ENCODE data around the gene PHF20. TPM values are rescaled to one million over a fixed set of nuclear protein-coding genes. Genes with fewer than 3 reads are reported as not detected.
A peak's percentile ranks its signal among the peaks of the same experiment; 100 is the strongest.
"Not testable (repeated sequence)": the region's sequence is repeated elsewhere in the genome, so short reads cannot be mapped to it uniquely, and the experiment has no call there.

Gene PHF20
- total RNA-seq, 2 experiments from 2014 or later, result 53.6 to 61.5 TPM

- CTCF ChIA-PET, result interaction anchor here (0.6 to 1.7 kb wide), 13 partner anchors 10 to 238 kb away, joined by 3 to 9 read pairs (median 4); partner anchors contain the start of gene RBM39
- Mint-ChIP-seq H3K27ac (no peak overlapping the region), H3K4me3 (no peak overlapping the region), H3K27me3 (ENCODE audit: low read depth) (no peaks in the 10 kb centered on the region), H3K4me1 (ENCODE audit: low read depth) (peaks cover 15% of the 10 kb centered on the region), H3K36me3 (ENCODE audit: low read depth) (peaks cover 25% of the 10 kb centered on the region), H3K9me3 (ENCODE audit: insufficient read depth) (no peaks in the 10 kb centered on the region)
- ATAC-seq, result no peak
- no peak for DNase-seq
- POLR2A ChIA-PET, result interaction anchor here (1.1 kb wide), 1 partner anchor 205 kb away, joined by 3 read pairs; no protein-coding TSS in a partner anchor
Observed at GRCh38 chr20:35947907-35948306, 176.1 kb downstream of the PHF20 start.

GRCh38 chr20:35950093-35950492 is 178.3 kb downstream of the PHF20 start:
- H3K27me3 Mint-ChIP-seq (ENCODE audit: low read depth), result no peaks in the 10 kb centered on the region
- peaks cover 16% of the 10 kb centered on the region for H3K4me1 Mint-ChIP-seq (ENCODE audit: low read depth)
- ChIA-PET CTCF (no interaction called here), POLR2A (no interaction called here)
- ATAC-seq, result no peak
- H3K4me3 Mint-ChIP-seq, result no peak overlapping the region
- no peak overlapping the region for H3K27ac Mint-ChIP-seq
- H3K9me3 Mint-ChIP-seq (ENCODE audit: insufficient read depth), result no peaks in the 10 kb centered on the region
- H3K36me3 Mint-ChIP-seq (ENCODE audit: low read depth), result peaks cover 27% of the 10 kb centered on the region
- DNase-seq, result no peak

GRCh38 chr20:35952080-35952479 is 180.3 kb downstream of the PHF20 start:
- H3K27me3 Mint-ChIP-seq (ENCODE audit: low read depth); H3K9me3 Mint-ChIP-seq (ENCODE audit: insufficient read depth); DNase-seq; ATAC-seq: not testable (repeated sequence)
- ChIA-PET CTCF (interaction anchor here (2.7 to 3.7 kb wide), 3 partner anchors 209 to 289 kb away, joined by 13 to 42 read pairs (median 18); partner anchors contain the start of genes CPNE1, NFS1, RBM12 and RBM39), POLR2A (interaction anchor here (1.0 to 3.9 kb wide), 6 partner anchors 9 to 461 kb away, joined by 3 to 68 read pairs (median 18); partner anchors contain the start of genes CPNE1, PHF20, RBM12 and RBM39)
- Mint-ChIP-seq H3K36me3 (ENCODE audit: low read depth) (peaks cover 25% of the 10 kb centered on the region), H3K4me3 (peak overlapping the region; percentile 99), H3K4me1 (ENCODE audit: low read depth) (peaks cover 24% of the 10 kb centered on the region), H3K27ac (peak overlapping the region; percentile 100)

- H3K27ac Mint-ChIP-seq, result peak overlapping the region; percentile 100
- peaks cover 19% of the 10 kb centered on the region for H3K36me3 Mint-ChIP-seq (ENCODE audit: low read depth)
- H3K9me3 Mint-ChIP-seq (ENCODE audit: insufficient read depth), result no peaks in the 10 kb centered on the region
- H3K4me1 Mint-ChIP-seq (ENCODE audit: low read depth), result peaks cover 24% of the 10 kb centered on the region
- DNase-seq (peak; percentile 24), ATAC-seq (no peak)
- ChIA-PET POLR2A (interaction anchor here (1.0 to 3.9 kb wide), 10 partner anchors 10 to 498 kb away, joined by 3 to 68 read pairs (median 14); partner anchors contain the start of genes AAR2, CEP250, CPNE1 and PHF20), CTCF (interaction anchor here (0.9 to 3.7 kb wide), 14 partner anchors 9 to 384 kb away, joined by 3 to 42 read pairs (median 10); partner anchors contain the start of genes CPNE1, NFS1, RBM12 and RBM39)
- H3K4me3 Mint-ChIP-seq, result peak overlapping the region; percentile 99
- H3K27me3 Mint-ChIP-seq (ENCODE audit: low read depth), result no peaks in the 10 kb centered on the region
Observed at GRCh38 chr20:35952480-35953386, 180.9 kb downstream of the PHF20 start.

- peak; percentile 50 for ATAC-seq
- no peaks in the 10 kb centered on the region for H3K9me3 Mint-ChIP-seq (ENCODE audit: insufficient read depth)
- H3K27ac Mint-ChIP-seq, result peak overlapping the region; percentile 100
- H3K4me1 Mint-ChIP-seq (ENCODE audit: low read depth), result peaks cover 24% of the 10 kb centered on the region
- H3K27me3 Mint-ChIP-seq (ENCODE audit: low read depth), result no peaks in the 10 kb centered on the region
- CTCF ChIA-PET, result interaction anchor here (0.6 to 3.7 kb wide), 53 partner anchors 9 to 1142 kb away, joined by 3 to 42 read pairs (median 4); partner anchors contain the start of genes ACSS2, CEP250, CNBD2 and CPNE1
- DNase-seq, result peak; percentile 83
- POLR2A ChIA-PET, result interaction anchor here (0.6 to 3.9 kb wide), 39 partner anchors 10 to 1959 kb away, joined by 3 to 68 read pairs (median 4); partner anchors contain the start of genes AAR2, CEP250, CPNE1 and ERGIC3
- H3K36me3 Mint-ChIP-seq (ENCODE audit: low read depth), result peaks cover 18% of the 10 kb centered on the region
- H3K4me3 Mint-ChIP-seq, result peak overlapping the region; percentile 99
Observed at GRCh38 chr20:35953387-35954199, 181.8 kb downstream of the PHF20 start.

GRCh38 chr20:35954200-35954906 is 182.5 kb downstream of the PHF20 start, which contains the start of gene SCAND1:
Gene SCAND1, minus strand, starts transcription at chr20:35954502. Its CDS starts 218 bp downstream, at chr20:35954284.
- Mint-ChIP-seq H3K27ac (peak within 1 kb of the TSS; percentile 100), H3K9me3 (ENCODE audit: insufficient read depth) (no peaks in the 10 kb centered on the region), H3K4me3 (peak within 1 kb of the TSS; percentile 99), H3K27me3 (ENCODE audit: low read depth) (no peaks in the 10 kb centered on the region), H3K4me1 (ENCODE audit: low read depth) (peaks cover 24% of the 10 kb centered on the region), H3K36me3 (ENCODE audit: low read depth) (peaks cover 16% of the 10 kb centered on the region)
- CTCF ChIA-PET, result interaction anchor here (0.6 to 3.7 kb wide), 56 partner anchors 8 to 1141 kb away, joined by 3 to 42 read pairs (median 4); partner anchors contain the start of genes ACSS2, CEP250, CNBD2 and CPNE1
- POLR2A ChIA-PET, result interaction anchor here (0.6 to 3.9 kb wide), 40 partner anchors 11 to 1960 kb away, joined by 3 to 68 read pairs (median 4); partner anchors contain the start of genes CEP250, CPNE1, EIF6 and ERGIC3
- ATAC-seq (peak; percentile 89), DNase-seq (peak; percentile 98)

GRCh38 chr20:35954907-35955251 is 183.1 kb downstream of the PHF20 start:
- Mint-ChIP-seq H3K4me1 (ENCODE audit: low read depth) (peaks cover 24% of the 10 kb centered on the region), H3K36me3 (ENCODE audit: low read depth) (peaks cover 16% of the 10 kb centered on the region), H3K27ac (peak overlapping the region; percentile 100), H3K4me3 (peak overlapping the region; percentile 99), H3K27me3 (ENCODE audit: low read depth) (no peaks in the 10 kb centered on the region), H3K9me3 (ENCODE audit: insufficient read depth) (no peaks in the 10 kb centered on the region)
- ChIA-PET CTCF (interaction anchor here (0.8 to 3.7 kb wide), 30 partner anchors 8 to 508 kb away, joined by 3 to 42 read pairs (median 6); partner anchors contain the start of genes CNBD2, ERGIC3, NFS1 and PHF20), POLR2A (interaction anchor here (0.8 to 3.9 kb wide), 29 partner anchors 12 to 1960 kb away, joined by 3 to 68 read pairs (median 5); partner anchors contain the start of genes CEP250, CPNE1, EIF6 and ERGIC3)
- ATAC-seq, result peak; percentile 1
- peak; percentile 66 for DNase-seq

GRCh38 chr20:35956616-35957015 is 184.8 kb downstream of the PHF20 start:
- H3K4me3 Mint-ChIP-seq, result no peak overlapping the region
- POLR2A ChIA-PET, result no interaction called here
- H3K27me3 Mint-ChIP-seq (ENCODE audit: low read depth), result peaks cover 4% of the 10 kb centered on the region
- no peaks in the 10 kb centered on the region for H3K9me3 Mint-ChIP-seq (ENCODE audit: insufficient read depth)
- DNase-seq, result no peak
- H3K27ac Mint-ChIP-seq, result no peak overlapping the region
- CTCF ChIA-PET, result no interaction called here
- H3K4me1 Mint-ChIP-seq (ENCODE audit: low read depth), result peaks cover 21% of the 10 kb centered on the region
- H3K36me3 Mint-ChIP-seq (ENCODE audit: low read depth), result peaks cover 14% of the 10 kb centered on the region
- no peak for ATAC-seq

GRCh38 chr20:35959291-35959690 is 187.5 kb downstream of the PHF20 start:
- CTCF ChIA-PET; H3K4me1 Mint-ChIP-seq (ENCODE audit: low read depth); H3K9me3 Mint-ChIP-seq (ENCODE audit: insufficient read depth); H3K36me3 Mint-ChIP-seq (ENCODE audit: low read depth); ATAC-seq; POLR2A ChIA-PET; H3K27ac Mint-ChIP-seq; DNase-seq; H3K4me3 Mint-ChIP-seq; H3K27me3 Mint-ChIP-seq (ENCODE audit: low read depth): not testable (repeated sequence)

GRCh38 chr20:35963878-35964277 is 192.1 kb downstream of the PHF20 start:
- no peaks in the 10 kb centered on the region for H3K36me3 Mint-ChIP-seq (ENCODE audit: low read depth)
- DNase-seq (no peak), ATAC-seq (no peak)
- H3K4me1 Mint-ChIP-seq (ENCODE audit: low read depth), result peaks cover 2% of the 10 kb centered on the region
- H3K27ac Mint-ChIP-seq, result no peak overlapping the region
- POLR2A ChIA-PET, result interaction anchor here (0.7 kb wide), 1 partner anchor 404 kb away, joined by 3 read pairs; no protein-coding TSS in a partner anchor
- no peaks in the 10 kb centered on the region for H3K9me3 Mint-ChIP-seq (ENCODE audit: insufficient read depth)
- CTCF ChIA-PET, result interaction anchor here (1.1 to 3.4 kb wide), 3 partner anchors 10 to 175 kb away, joined by 3 to 15 read pairs (median 10); partner anchors contain the start of gene SCAND1
- H3K27me3 Mint-ChIP-seq (ENCODE audit: low read depth), result peaks cover 4% of the 10 kb centered on the region
- no peak overlapping the region for H3K4me3 Mint-ChIP-seq

Data from activated CD8-positive, alpha-beta T cell treated with anti-CD3 and anti-CD28 coated beads, Interleukin-2, amount 10 ng/mL, durations not matched to agents 7 days and 5 days (primary cell).